Measurements from ENCODE around the gene GALNT17. TPM values are rescaled to one million over a fixed set of nuclear protein-coding genes. Genes with fewer than 3 reads are reported as not detected.

Gene GALNT17
- total and polyA plus RNA-seq, 5 experiments from 2014 or later = not detected

DNA sequence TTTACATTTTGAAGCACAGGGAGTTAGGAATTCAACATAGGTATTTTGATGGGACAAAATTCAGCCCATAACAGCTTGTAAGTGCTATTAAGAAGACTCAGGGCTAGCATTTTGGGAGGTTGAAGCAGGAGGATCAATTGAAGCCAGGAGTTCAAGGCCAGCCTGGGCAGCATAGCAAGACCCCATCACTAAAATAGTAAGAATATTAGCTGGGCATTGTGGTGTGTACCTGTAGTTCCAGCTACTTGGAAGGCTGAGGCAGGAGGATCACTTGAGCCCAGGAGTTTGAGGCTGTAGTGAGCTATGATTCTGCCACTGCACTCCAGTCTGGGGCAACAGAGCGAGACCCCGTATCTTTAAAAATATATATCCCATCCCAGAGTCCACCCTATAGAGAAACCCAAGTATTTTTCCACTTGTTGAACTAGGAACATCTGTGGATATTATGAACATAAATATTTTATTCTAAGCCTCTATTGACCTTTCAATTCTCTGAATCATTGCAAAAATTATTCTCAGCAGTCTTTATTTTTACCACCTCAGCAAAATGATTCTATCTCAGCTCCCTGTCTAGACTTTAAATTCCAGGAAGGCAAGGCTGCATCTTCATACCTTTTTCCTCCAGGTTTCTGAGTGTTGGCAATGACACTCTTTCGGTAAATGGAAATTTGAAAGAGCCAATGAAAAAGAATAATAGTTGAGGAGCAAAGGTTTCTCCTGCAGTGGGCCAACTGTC, 181.0 kb downstream of the GALNT17 start:
- peaks cover 0 to 4% (median 0%) of the 10 kb centered on the region in 3 donors for H3K36me3 Mint-ChIP-seq

DNA sequence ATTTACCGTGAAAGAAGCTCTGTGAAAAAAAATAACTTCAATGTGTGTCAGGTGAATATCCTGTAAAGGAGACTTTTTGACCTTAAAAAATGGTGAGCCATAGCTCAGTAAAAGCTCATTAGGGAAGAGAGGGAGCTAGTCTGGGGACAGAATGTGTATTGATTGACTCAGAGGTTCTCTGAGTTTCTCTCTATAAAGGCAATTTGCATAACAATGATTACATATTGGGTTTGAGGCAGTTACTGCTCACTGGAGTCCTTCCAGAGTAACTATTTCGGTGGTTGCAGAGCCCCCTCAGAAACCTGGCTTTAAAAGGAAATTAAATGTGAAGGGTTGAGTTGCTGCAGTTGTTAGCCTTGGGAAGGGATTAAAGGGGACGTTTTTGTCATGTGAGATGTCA, 181.6 kb downstream of the GALNT17 start:
- Mint-ChIP-seq H3K27ac (no peak overlapping the region), H3K4me1 (no peaks in the 10 kb centered on the region), H3K36me3 (peaks cover 0 to 4% (median 0%) of the 10 kb centered on the region in 3 donors), H3K4me3 (no peak overlapping the region), H3K9me3 (peaks cover 0 to 30% (median 7%) of the 10 kb centered on the region in 9 donors), H3K27me3 (peaks cover 0 to 5% (median 0%) of the 10 kb centered on the region in 5 donors)
- POLR2A ChIA-PET = no interaction called here
- DNase-seq = no peak
- ATAC-seq = no peak

More for the DNA sequence above, 181.0 kb downstream of the GALNT17 start:
- Mint-ChIP-seq H3K4me3 (no peak overlapping the region), H3K9me3 (peaks cover 0 to 30% (median 12%) of the 10 kb centered on the region in 9 donors), H3K27me3 (peaks cover 0 to 5% (median 0%) of the 10 kb centered on the region in 5 donors), H3K27ac (no peak overlapping the region), H3K4me1 (no peaks in the 10 kb centered on the region)
- DNase-seq (no peak), ATAC-seq (no peak)
- POLR2A ChIA-PET = no interaction called here

DNA sequence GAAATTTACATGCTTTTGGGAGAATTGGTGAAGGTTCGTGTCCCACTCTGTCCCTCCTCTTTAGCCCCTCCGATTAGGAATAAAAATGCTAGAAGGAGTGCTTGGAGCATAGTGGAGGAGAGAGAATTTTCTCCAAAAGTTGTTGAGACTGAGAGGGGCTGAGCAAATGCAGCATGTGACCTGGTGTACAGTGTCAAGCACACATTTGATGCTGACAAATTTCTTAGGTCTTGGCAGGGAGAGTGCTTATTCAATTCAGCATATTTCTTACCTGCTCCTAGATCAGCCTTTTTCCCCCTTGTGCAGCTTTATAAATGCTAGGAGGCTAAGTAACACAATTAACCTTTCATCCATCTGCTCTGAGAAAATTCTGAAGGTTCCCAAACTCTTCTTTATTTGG, 189.0 kb downstream of the GALNT17 start:
- H3K27me3 Mint-ChIP-seq = no peaks in the 10 kb centered on the region
- H3K4me1 Mint-ChIP-seq = no peaks in the 10 kb centered on the region
- DNase-seq = no peak
- no peak for ATAC-seq
- no peak overlapping the region for H3K4me3 Mint-ChIP-seq
- POLR2A ChIA-PET = no interaction called here
- no peaks in the 10 kb centered on the region for H3K36me3 Mint-ChIP-seq
- peaks cover 0 to 24% (median 7%) of the 10 kb centered on the region in 9 donors for H3K9me3 Mint-ChIP-seq
- no peak overlapping the region for H3K27ac Mint-ChIP-seq

DNA sequence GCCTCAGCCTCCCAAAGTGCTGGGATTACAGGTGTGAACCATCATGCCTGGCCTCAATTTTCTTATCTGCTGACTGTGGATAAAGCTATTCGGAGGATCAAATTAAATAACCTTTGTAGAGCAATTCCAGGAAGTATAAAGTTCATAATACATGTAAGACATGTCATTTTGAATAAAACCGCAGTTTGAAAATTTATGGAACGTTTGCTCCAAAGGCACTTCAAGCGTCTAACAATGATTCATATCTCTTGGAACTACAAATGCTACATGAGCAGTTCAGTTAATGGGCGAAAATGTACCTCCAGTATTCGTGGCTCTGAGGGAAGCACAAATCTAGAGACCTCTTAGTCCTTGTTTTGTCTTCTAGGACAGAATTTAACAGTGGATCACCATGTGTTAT, 190.3 kb downstream of the GALNT17 start:
- ATAC-seq (no peak), DNase-seq (no peak)
- POLR2A ChIA-PET = no interaction called here
- no peaks in the 10 kb centered on the region for H3K36me3 Mint-ChIP-seq
- no peak overlapping the region for H3K4me3 Mint-ChIP-seq
- H3K9me3 Mint-ChIP-seq = peaks cover 0 to 23% (median 7%) of the 10 kb centered on the region in 9 donors
- no peak overlapping the region for H3K27ac Mint-ChIP-seq
- no peaks in the 10 kb centered on the region for H3K4me1 Mint-ChIP-seq
- no peaks in the 10 kb centered on the region for H3K27me3 Mint-ChIP-seq

DNA sequence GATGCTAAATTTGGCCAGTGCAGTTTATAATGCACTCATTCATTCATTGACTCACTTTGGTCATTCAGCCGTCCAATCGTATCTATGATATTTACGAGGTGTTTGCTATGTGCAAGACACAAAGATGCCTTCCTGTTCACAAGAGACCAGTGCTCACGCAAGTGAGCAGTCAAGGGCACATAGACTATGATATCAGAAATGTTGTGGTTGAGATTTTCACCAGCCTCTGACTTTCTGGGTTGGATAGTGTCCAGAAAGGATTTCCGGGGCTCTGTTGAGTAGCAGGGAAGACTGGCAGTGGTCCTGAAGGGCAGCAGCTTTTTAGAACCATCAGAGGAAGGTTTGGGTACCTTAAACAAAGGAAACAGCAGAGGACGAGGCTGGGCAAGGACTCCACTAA, 191.8 kb downstream of the GALNT17 start:
- H3K4me3 Mint-ChIP-seq = no peak overlapping the region
- DNase-seq (no peak), ATAC-seq (no peak)
- peaks cover 0 to 25% (median 6%) of the 10 kb centered on the region in 9 donors for H3K9me3 Mint-ChIP-seq
- H3K27ac Mint-ChIP-seq = no peak overlapping the region
- POLR2A ChIA-PET = no interaction called here
- H3K4me1 Mint-ChIP-seq = no peaks in the 10 kb centered on the region
- H3K36me3 Mint-ChIP-seq = no peaks in the 10 kb centered on the region
- H3K27me3 Mint-ChIP-seq = no peaks in the 10 kb centered on the region

DNA sequence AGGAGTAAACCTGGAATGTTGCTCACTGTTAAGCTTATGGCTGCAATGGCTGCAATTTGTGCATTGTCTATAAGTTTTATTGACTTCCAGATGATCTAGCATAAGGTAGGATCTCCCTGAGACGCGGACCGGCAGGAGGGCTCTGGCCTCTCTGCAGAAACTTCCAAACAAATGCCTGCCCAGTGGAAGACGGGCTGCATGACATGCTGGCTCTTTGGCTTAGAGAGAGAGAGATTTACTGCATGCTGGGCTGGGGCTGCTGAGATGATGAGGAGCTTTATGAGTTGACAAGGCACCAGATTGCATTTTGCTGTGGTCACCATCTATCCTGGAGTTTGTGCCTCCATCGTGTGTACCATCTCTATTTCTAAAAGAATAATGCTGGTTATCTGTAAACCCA, 193.2 kb downstream of the GALNT17 start:
- POLR2A ChIA-PET = no interaction called here
- Mint-ChIP-seq H3K27me3 (no peaks in the 10 kb centered on the region), H3K9me3 (peaks cover 0 to 16% (median 9%) of the 10 kb centered on the region in 9 donors), H3K27ac (no peak overlapping the region), H3K4me3 (no peak overlapping the region), H3K36me3 (no peaks in the 10 kb centered on the region), H3K4me1 (no peaks in the 10 kb centered on the region)
- no peak for ATAC-seq
- DNase-seq = no peak

DNA sequence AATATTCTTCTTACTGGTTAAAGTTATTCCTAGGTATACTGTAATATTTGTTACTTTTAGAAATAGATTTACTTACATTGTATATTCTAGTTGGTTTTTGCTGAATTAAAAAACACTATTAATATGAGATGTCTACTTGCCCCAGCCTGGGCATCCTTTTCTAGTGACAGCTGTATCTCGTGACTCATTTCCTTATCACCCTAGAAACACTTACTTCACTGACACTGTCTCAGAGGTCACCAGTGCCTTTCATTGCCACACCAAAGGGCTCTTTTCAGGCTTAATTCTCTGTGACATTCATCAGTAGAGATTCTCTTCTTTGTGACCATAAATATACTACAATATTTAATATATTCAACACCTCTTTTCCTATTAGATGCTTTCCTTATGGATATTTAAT, 194.7 kb downstream of the GALNT17 start:
- Mint-ChIP-seq H3K27ac (no peak overlapping the region), H3K4me3 (no peak overlapping the region), H3K4me1 (no peaks in the 10 kb centered on the region), H3K36me3 (no peaks in the 10 kb centered on the region), H3K9me3 (peaks cover 0 to 16% (median 9%) of the 10 kb centered on the region in 9 donors), H3K27me3 (no peaks in the 10 kb centered on the region)
- ATAC-seq (no peak), DNase-seq (no peak)
- POLR2A ChIA-PET = no interaction called here

DNA sequence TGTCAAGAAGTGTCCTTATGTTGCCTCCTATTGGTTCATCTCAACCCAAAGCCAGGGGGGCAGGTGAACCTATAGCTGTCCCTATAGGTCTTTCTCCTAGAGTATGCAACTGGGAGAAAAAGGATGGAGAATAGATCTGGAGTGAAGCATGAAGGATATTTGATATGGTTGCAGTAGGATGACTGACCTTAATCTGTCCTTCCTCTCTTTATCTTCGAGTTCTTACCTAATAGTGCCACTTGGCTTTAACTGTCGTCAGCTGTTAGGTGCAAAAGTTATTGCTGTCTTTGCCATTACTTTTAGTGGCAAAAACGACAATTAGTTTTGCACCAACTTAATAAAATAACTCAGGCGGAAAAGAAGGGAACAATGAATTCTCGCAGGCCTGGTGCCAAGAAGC, 196.0 kb downstream of the GALNT17 start:
- no peak overlapping the region for H3K4me3 Mint-ChIP-seq
- POLR2A ChIA-PET = no interaction called here
- no peaks in the 10 kb centered on the region for H3K4me1 Mint-ChIP-seq
- H3K27me3 Mint-ChIP-seq = no peaks in the 10 kb centered on the region
- H3K36me3 Mint-ChIP-seq = no peaks in the 10 kb centered on the region
- DNase-seq (no peak), ATAC-seq (no peak)
- H3K27ac Mint-ChIP-seq = no peak overlapping the region
- H3K9me3 Mint-ChIP-seq = peaks cover 0 to 17% (median 7%) of the 10 kb centered on the region in 9 donors

DNA sequence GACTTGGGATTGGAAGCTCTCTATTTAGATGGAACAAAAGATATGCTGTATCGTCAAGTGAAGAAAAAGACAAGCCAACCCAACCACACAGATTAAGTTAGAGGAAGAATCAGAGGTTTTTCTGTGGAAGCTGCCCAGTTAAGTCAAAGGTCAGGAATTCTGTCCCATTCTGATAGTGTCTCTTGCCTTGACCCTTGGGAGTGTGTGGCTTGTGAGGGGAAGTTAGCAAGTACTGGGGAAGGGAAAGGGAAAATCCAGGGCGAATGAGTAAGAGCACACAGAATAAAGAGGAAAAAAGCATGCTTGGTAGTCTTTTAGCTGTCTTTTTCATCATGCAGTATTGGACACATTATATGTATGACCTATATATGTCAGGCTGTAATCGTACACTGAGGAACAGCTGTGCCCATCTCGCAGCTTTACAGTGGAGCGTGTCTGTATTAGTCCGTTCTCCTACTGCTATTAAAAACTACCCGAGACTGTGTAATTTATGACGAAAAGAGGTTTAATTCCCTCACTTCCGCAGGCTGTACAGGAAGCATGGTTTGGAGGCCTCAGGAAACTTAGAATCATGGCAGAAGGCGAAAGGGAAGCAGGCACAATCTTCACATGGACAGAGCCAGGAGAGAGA, 197.2 kb downstream of the GALNT17 start:
- DNase-seq (no peak), ATAC-seq (no peak)
- Mint-ChIP-seq H3K36me3 (no peaks in the 10 kb centered on the region), H3K4me1 (no peaks in the 10 kb centered on the region), H3K9me3 (peaks cover 0 to 22% (median 4%) of the 10 kb centered on the region in 9 donors), H3K27me3 (no peaks in the 10 kb centered on the region), H3K27ac (no peak overlapping the region), H3K4me3 (no peak overlapping the region)
- POLR2A ChIA-PET = no interaction called here

DNA sequence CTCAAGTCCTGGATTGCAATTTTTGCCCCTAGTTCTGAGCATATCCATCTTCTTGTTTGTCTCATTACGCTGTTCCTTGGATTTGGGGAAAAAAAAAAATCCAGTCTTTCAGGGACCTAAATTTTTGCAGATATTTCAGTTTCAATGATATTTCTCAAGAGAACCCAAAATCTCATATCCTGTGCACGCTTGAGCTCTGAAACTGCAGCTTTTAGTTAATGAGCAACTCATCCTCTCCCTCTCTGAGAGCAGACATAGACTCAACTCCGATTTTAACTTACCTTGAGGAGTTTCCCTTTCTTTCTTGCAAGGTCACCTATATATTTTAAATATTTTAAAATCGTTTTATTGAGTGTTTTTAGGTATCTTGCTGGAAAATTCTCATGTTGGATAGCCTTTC, 200.3 kb downstream of the GALNT17 start:
- H3K4me1 Mint-ChIP-seq = no peaks in the 10 kb centered on the region
- peaks cover 0 to 19% (median 5%) of the 10 kb centered on the region in 9 donors for H3K9me3 Mint-ChIP-seq
- DNase-seq (no peak), ATAC-seq (no peak)
- H3K36me3 Mint-ChIP-seq = no peaks in the 10 kb centered on the region
- H3K27me3 Mint-ChIP-seq = no peaks in the 10 kb centered on the region
- H3K27ac Mint-ChIP-seq = no peak overlapping the region
- H3K4me3 Mint-ChIP-seq = no peak overlapping the region
- POLR2A ChIA-PET = no interaction called here

DNA sequence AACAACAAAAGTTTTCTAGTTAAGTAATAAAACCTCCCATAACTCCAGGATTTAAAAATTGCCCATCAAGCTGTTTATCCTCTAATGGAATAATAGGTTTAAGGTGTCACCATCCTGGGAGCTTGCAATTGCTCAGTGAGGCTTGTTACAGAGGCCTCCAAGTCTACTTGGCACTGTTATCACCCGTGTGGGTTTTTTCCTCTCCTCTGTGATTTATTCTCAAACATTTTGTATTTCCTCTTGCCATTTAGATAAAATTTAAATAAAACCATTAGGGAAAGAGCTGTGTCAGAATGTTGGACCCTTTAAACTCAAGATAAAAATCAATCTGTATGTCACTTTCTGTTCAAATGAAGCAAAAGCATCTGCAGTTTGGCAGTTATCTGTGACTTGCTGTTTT, 202.6 kb downstream of the GALNT17 start:
- POLR2A ChIA-PET = no interaction called here
- Mint-ChIP-seq H3K36me3 (no peaks in the 10 kb centered on the region), H3K4me3 (no peak overlapping the region), H3K9me3 (peaks cover 0 to 24% (median 9%) of the 10 kb centered on the region in 9 donors), H3K4me1 (no peaks in the 10 kb centered on the region), H3K27me3 (no peaks in the 10 kb centered on the region), H3K27ac (no peak overlapping the region)
- no peak for ATAC-seq
- no peak for DNase-seq

DNA sequence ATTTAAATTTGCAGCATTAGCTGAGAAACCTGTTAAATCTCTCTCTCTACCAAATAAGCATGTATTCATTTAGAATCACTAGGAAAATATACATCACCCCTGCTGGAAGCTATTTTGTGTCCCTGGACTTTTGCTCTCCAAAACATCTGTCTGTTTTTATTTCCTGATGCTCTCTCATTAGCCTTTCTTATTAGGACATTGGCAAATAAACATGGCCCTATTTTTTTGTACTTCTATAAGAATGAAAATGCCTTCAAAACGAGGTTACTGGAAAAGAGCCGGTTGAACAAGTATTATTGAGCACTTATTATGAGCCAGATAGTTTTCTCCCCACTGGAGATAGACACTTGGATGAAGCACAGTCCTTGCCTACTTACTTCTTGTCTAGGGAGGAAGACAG, 206.9 kb downstream of the GALNT17 start:
- H3K27ac Mint-ChIP-seq = no peak overlapping the region
- H3K4me3 Mint-ChIP-seq = no peak overlapping the region
- peaks cover 8 to 49% (median 20%) of the 10 kb centered on the region in 9 donors for H3K9me3 Mint-ChIP-seq
- POLR2A ChIA-PET = no interaction called here
- peaks cover 0 to 9% (median 0%) of the 10 kb centered on the region in 3 donors for H3K36me3 Mint-ChIP-seq
- H3K4me1 Mint-ChIP-seq = no peaks in the 10 kb centered on the region
- ATAC-seq (no peak), DNase-seq (no peak)
- no peaks in the 10 kb centered on the region for H3K27me3 Mint-ChIP-seq

DNA sequence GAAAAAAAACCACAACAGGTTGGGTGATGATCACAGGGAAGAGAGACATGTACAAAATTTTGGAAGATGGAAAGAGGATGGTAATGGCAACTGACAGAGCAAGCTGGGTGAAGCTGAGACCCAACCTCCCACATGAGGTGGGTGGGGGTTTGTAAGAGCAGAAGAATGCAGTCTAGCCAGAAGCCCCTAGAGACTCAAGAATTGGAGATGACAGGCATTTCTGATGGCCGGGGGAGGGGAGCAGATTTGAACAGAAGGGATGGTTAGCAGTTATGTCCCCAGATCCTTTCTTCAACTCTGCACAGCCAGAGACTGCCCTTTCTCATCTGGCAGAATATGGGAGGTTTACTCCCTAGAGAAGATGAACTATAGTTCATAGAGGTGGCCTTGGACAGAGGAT, 208.0 kb downstream of the GALNT17 start:
- ATAC-seq (no peak), DNase-seq (no peak)
- Mint-ChIP-seq H3K36me3 (peaks cover 0 to 17% (median 0%) of the 10 kb centered on the region in 3 donors), H3K27ac (no peak overlapping the region), H3K27me3 (no peaks in the 10 kb centered on the region), H3K9me3 (peaks cover 8 to 60% (median 23%) of the 10 kb centered on the region in 9 donors), H3K4me1 (no peaks in the 10 kb centered on the region), H3K4me3 (no peak overlapping the region)
- POLR2A ChIA-PET = no interaction called here

DNA sequence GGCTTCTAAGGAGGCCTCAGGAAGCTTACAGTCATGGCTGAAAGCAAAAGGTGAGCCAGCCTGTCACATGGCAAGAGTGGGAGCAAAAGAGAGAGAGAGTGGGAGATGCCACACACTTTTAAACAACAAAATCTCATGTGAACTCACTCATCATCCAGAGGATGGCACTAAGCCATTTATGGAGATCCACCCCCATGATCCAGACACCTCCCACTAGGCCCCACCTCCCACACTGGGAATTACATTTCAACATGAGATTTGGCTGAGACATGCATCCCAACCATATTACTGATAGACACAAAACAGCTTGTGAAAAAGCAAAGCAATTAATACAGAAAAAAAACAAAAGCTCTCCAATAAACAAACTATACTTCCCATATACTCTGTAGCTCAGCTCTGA, 210.3 kb downstream of the GALNT17 start:
- ATAC-seq (no peak), DNase-seq (no peak)
- Mint-ChIP-seq H3K4me3 (no peak overlapping the region), H3K27me3 (no peaks in the 10 kb centered on the region), H3K27ac (no peak overlapping the region), H3K36me3 (peaks cover 0 to 17% (median 0%) of the 10 kb centered on the region in 3 donors), H3K9me3 (peaks cover 6 to 62% (median 30%) of the 10 kb centered on the region in 9 donors), H3K4me1 (no peaks in the 10 kb centered on the region)
- POLR2A ChIA-PET = no interaction called here

Measured in naive thymus-derived CD8-positive, alpha-beta T cell (primary cell).